Spleen (tissue), 7 donors: ENCODE results near the gene NEDD4.

ENCODE experiments used
- POLR2A ChIP-seq, 3 donors: fragments of 450-650 bp; IDR thresholded peaks; one replicate each; pipeline ENCODE4 v1.5.1; 2017; ENCODE audit warnings: antibody characterized with exemption in 3 of 3, mild to moderate bottlenecking in 1 of 3
- POLR2AphosphoS5 ChIP-seq, 3 donors: sonication (generic); formaldehyde crosslinking; IDR thresholded peaks; one replicate each; pipeline ENCODE4 v1.5.1; 2017; ENCODE audit warnings: antibody characterized with exemption in 3 of 3
- TF ChIP-seq, protein P1 (sequence below), 11 experiments: fragments of 200-600 bp in 7 of 11; fragments of 450-650 bp in 4 of 11; sonication (generic) in 4 of 11; IDR thresholded peaks in 8 of 11; conservative IDR thresholded peaks in 3 of 11; 1 replicate in 7 of 11; 2 replicates in 4 of 11; pipeline versions ENCODE4 v1.4.0 to v1.8.0; 2016 to 2021; ENCODE audit warnings: antibody characterized with exemption in 11 of 11, inconsistent platforms in 4 of 11, mild to moderate bottlenecking in 1 of 11
- donor health status: DM: no; HTN: no; CAD: no; lungs with moderate emphysema.
- donor health status: DM: no; HTN: no; CAD: no.
- donor health status: DM: no; HTN: no; CAD: no.

DNA sequence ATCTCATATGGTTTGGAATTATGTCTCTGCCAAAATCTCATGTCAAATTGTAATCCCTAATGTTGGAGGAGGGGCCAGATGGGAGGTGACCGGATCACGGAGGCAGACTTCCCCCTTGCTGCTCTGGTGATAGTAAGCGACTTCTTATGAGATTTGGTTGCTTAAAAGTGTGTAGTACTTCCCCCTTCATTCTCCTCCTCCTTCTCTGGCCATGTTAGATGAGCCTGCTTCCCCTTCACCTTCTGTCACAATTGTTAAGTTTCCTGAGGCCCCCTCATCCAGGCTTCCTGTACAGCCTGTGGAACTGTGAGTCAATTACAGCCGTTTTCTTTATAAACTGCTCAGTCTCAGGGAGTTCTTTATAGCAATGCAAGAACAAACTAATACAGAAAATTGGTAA is 51.1 kb downstream of the NEDD4 start:
- TF ChIP-seq POLR2A (IDR thresholded peaks at IDR 0.05) (no peak), POLR2AphosphoS5 (IDR thresholded peaks at IDR 0.05) (no peak)
- TF ChIP-seq, protein P1, sequence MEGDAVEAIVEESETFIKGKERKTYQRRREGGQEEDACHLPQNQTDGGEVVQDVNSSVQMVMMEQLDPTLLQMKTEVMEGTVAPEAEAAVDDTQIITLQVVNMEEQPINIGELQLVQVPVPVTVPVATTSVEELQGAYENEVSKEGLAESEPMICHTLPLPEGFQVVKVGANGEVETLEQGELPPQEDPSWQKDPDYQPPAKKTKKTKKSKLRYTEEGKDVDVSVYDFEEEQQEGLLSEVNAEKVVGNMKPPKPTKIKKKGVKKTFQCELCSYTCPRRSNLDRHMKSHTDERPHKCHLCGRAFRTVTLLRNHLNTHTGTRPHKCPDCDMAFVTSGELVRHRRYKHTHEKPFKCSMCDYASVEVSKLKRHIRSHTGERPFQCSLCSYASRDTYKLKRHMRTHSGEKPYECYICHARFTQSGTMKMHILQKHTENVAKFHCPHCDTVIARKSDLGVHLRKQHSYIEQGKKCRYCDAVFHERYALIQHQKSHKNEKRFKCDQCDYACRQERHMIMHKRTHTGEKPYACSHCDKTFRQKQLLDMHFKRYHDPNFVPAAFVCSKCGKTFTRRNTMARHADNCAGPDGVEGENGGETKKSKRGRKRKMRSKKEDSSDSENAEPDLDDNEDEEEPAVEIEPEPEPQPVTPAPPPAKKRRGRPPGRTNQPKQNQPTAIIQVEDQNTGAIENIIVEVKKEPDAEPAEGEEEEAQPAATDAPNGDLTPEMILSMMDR (IDR thresholded peaks at IDR 0.05 in 8 of 11, conservative IDR thresholded peaks at IDR 0.05 in 3 of 11), result no peak
